MM.1S (cell line): ENCODE measurements around the gene RGR.

Experiments used
- DNase-seq: peaks from one replicate; pipeline ENCODE4 v3.0.0-alpha.2; 2015
- H2AFZ ChIP-seq: fragments of 300-600 bp; sonication (generic); 2 replicates; pipeline ENCODE4 v1.6.0; 2016; ENCODE audit warnings: antibody characterized with exemption, low read length
- H3F3A ChIP-seq: fragments of 300-600 bp; sonication (generic); 2 replicates; pipeline ENCODE4 v1.6.1; 2016; ENCODE audit warnings: mild to moderate bottlenecking, antibody characterized with exemption, low read length, moderate library complexity, mixed read lengths; ENCODE audit not compliant: insufficient read depth
- H3K27ac ChIP-seq: fragments of 300-600 bp; sonication (generic); 2 replicates; pipeline ENCODE4 v1.5.1; 2016; ENCODE audit warnings: mild to moderate bottlenecking, low read length
- H3K27me3 ChIP-seq: fragments of 300-600 bp; sonication (generic); replicated peaks from 2 replicates; pipeline ENCODE4 v1.6.0; 2016; ENCODE audit warnings: low read length; ENCODE audit not compliant: insufficient read depth
- H3K36me3 ChIP-seq: fragments of 300-600 bp; sonication (generic); replicated peaks from 2 replicates; pipeline ENCODE4 v1.6.1; 2016; ENCODE audit warnings: mild to moderate bottlenecking, low read length, mixed read lengths; ENCODE audit not compliant: insufficient read depth
- H3K4me1 ChIP-seq: fragments of 300-600 bp; sonication (generic); 2 replicates; pipeline ENCODE4 v1.6.1; 2016; ENCODE audit warnings: low read length, mixed read lengths
- H3K4me2 ChIP-seq: fragments of 300-600 bp; sonication (generic); 2 replicates; pipeline ENCODE4 v1.6.0; 2016; ENCODE audit warnings: low read depth, low read length
- H3K4me3 ChIP-seq: fragments of 300-600 bp; sonication (generic); 2 replicates; pipeline ENCODE4 v1.5.1; 2016; ENCODE audit warnings: low read length, mixed read lengths
- H3K79me2 ChIP-seq: fragments of 300-600 bp; sonication (generic); 2 replicates; pipeline ENCODE4 v1.6.1; 2016; ENCODE audit warnings: mixed run types, low read length, mixed read lengths
- H3K9ac ChIP-seq: fragments of 300-600 bp; sonication (generic); 2 replicates; pipeline ENCODE4 v1.6.1; 2016; ENCODE audit warnings: low read length, mixed read lengths
- H3K9me2 ChIP-seq: fragments of 300-600 bp; sonication (generic); replicated peaks from 2 replicates; pipeline ENCODE4 v1.6.1; 2016; ENCODE audit warnings: mild to moderate bottlenecking, low read length, mixed read lengths; ENCODE audit not compliant: insufficient read depth
- H3K9me3 ChIP-seq: fragments of 300-600 bp; sonication (generic); replicated peaks from 2 replicates; pipeline ENCODE4 v1.6.1; 2016; ENCODE audit warnings: mild to moderate bottlenecking, low read length, mixed read lengths; ENCODE audit not compliant: insufficient read depth
- H4K20me1 ChIP-seq: fragments of 300-600 bp; sonication (generic); 2 replicates; pipeline ENCODE4 v1.6.1; 2016; ENCODE audit warnings: mild to moderate bottlenecking, low read length, moderate library complexity, mixed read lengths; ENCODE audit not compliant: insufficient read depth
- EZH2 ChIP-seq: fragments of 300-600 bp; sonication (generic); optimal IDR thresholded peaks from 2 replicates; pipeline ENCODE3; 2017; ENCODE audit warnings: low read depth, mild to moderate bottlenecking, antibody characterized with exemption, low read length, mixed read lengths
- EZH2phosphoT487 ChIP-seq: fragments of 300-600 bp; sonication (generic); IDR thresholded peaks from 2 replicates; pipeline ENCODE4 v1.6.1; 2018; ENCODE audit warnings: antibody characterized with exemption, low read length
- TF ChIP-seq, protein P1 (sequence below): fragments of 300-600 bp; sonication (generic); IDR thresholded peaks from 2 replicates; pipeline ENCODE4 v1.5.1; 2016; ENCODE audit warnings: antibody characterized with exemption, low read length, mixed read lengths

RGR gene

DNA sequence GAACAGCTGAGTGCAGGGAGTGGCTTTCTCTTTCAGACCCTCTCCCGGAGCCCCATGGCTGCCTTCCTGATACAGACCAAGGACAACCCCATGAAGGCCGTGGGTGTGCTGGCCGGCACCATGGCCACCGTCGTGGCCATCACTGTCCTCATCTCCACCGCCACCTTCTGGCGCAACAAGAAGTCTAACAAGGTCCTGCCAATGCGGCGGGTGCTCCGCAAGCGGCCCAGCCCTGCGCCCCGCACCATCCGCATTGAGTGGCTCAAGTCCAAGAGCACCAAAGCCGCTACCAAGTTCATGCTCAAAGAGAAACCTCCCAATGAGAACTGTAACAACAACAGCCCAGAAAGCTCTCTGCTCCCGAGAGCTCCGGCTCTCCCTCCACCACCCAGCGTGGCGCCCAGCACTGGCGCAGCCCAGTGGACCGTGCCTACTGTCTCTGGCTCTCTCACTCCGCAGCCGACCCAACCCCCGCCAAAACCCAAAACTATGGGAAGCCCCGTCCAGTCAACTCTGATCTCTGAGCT lies 30.7 kb upstream of the RGR start:
- Histone ChIP-seq H3F3A (no peaks in the 10 kb centered on the region), H3K4me2 (peak overlapping the region; percentile 33; the same call in 1 of the 2 replicates), H3K36me3 (no peaks in the 10 kb centered on the region), H3K27me3 (no peaks in the 10 kb centered on the region), H4K20me1 (no peaks in the 10 kb centered on the region), H3K9me2 (no peaks in the 10 kb centered on the region), H3K27ac (no peak overlapping the region), H3K79me2 (no peaks in the 10 kb centered on the region), H3K9me3 (no peaks in the 10 kb centered on the region), H2AFZ (peak overlapping the region; percentile 47), H3K4me1 (no peaks in the 10 kb centered on the region), H3K9ac (peak overlapping the region; percentile 27; the same call in 1 of the 2 replicates), H3K4me3 (peak overlapping the region; percentile 49)
- DNase-seq, result no peak
- TF ChIP-seq EZH2phosphoT487 (no peak), EZH2 (no peak)
- TF ChIP-seq, protein P1, sequence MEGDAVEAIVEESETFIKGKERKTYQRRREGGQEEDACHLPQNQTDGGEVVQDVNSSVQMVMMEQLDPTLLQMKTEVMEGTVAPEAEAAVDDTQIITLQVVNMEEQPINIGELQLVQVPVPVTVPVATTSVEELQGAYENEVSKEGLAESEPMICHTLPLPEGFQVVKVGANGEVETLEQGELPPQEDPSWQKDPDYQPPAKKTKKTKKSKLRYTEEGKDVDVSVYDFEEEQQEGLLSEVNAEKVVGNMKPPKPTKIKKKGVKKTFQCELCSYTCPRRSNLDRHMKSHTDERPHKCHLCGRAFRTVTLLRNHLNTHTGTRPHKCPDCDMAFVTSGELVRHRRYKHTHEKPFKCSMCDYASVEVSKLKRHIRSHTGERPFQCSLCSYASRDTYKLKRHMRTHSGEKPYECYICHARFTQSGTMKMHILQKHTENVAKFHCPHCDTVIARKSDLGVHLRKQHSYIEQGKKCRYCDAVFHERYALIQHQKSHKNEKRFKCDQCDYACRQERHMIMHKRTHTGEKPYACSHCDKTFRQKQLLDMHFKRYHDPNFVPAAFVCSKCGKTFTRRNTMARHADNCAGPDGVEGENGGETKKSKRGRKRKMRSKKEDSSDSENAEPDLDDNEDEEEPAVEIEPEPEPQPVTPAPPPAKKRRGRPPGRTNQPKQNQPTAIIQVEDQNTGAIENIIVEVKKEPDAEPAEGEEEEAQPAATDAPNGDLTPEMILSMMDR, result no peak

DNA sequence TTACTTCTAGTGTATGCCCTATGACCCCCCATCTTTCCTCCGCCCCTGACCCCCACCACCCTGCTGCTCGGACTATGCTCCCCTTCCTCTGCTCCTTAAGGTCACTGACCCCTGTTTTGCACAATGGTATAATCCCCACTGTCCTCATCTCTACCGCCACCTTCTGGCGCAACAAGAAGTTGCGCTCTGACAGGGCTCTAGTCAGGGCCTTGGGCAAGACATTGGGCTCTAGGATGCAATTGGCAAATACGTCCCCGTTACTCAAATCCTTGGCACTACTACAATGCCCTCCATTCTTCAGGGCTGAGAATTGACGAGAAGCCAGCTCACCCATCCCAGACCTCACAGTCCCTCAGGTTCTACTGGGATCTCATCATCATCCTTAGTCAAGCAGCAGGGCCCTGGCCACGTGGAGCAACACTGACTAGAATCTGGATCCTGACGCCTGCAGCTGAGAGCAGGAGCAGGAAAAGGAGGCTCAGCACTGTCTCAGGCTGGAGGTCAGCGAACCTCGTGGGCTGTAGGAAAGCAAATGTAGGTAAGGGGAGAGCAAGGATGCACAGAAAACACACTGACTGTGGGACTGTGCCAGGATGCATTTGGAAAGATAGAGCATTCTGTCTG lies 30.1 kb upstream of the RGR start:
- Histone ChIP-seq H3K9me2 (no peaks in the 10 kb centered on the region), H3K79me2 (no peaks in the 10 kb centered on the region), H3K9me3 (no peaks in the 10 kb centered on the region), H2AFZ (peak overlapping the region; percentile 47), H3K9ac (no peak overlapping the region), H3K4me1 (no peaks in the 10 kb centered on the region), H3K27ac (no peak overlapping the region), H3F3A (no peaks in the 10 kb centered on the region), H3K4me3 (peak overlapping the region; percentile 49), H3K27me3 (no peaks in the 10 kb centered on the region), H3K4me2 (no peak overlapping the region), H4K20me1 (no peaks in the 10 kb centered on the region), H3K36me3 (no peaks in the 10 kb centered on the region)
- peak; percentile 51 for DNase-seq
- TF ChIP-seq, protein P1, result peak; percentile 69
- TF ChIP-seq EZH2, result no peak
- no peak for TF ChIP-seq EZH2phosphoT487

DNA sequence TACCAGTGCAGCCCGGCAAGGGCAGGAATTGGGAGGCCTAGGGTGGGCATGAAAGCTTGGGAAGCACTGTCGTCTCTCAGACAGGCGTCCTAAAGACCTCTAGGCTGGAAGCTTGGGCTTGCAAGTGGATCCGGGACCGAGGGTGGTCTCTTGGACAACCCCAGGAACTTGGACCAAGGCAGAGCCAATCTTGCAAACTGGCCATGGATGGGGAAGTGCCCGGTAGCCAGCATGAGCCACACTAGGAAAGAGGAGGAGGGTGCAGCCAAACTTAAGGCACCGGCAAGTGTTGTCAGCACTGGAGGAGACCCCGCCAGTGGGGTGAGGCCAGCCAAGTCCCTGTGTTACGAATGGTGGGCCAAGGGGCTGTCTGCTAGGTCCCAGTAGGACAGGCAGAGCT lies 28.0 kb upstream of the RGR start:
- no peaks in the 10 kb centered on the region for H3K9me2 ChIP-seq

More for the DNA sequence above, 28.0 kb upstream of the RGR start:
- no peak for DNase-seq
- Histone ChIP-seq H3K9ac (no peak overlapping the region), H3K27ac (no peak overlapping the region), H3K4me2 (no peak overlapping the region), H3F3A (no peaks in the 10 kb centered on the region), H3K9me3 (no peaks in the 10 kb centered on the region), H4K20me1 (no peaks in the 10 kb centered on the region), H3K4me3 (no peak overlapping the region), H3K36me3 (no peaks in the 10 kb centered on the region; the same call in 1 of the 2 replicates), H3K4me1 (no peaks in the 10 kb centered on the region), H2AFZ (no peak overlapping the region), H3K27me3 (no peaks in the 10 kb centered on the region), H3K79me2 (no peaks in the 10 kb centered on the region)
- TF ChIP-seq, protein P1, result no peak
- TF ChIP-seq EZH2phosphoT487, result no peak
- no peak for TF ChIP-seq EZH2
